Epithelial cell of proximal tubule (primary cell): ENCODE results near the gene HOXD4. TPM values are rescaled to one million over a fixed set of nuclear protein-coding genes. Genes with fewer than 3 reads are reported as not detected.

ENCODE experiments used
- DNase-seq: peaks from one replicate; pipeline ENCODE4 v3.0.0-alpha.2; 2011; ENCODE audit warnings: low read depth
- H3K4me3 ChIP-seq: 2 replicates; pipeline ENCODE4 v1.5.1; 2011; ENCODE audit warnings: low read depth, mild to moderate bottlenecking, low read length
- CTCF ChIP-seq: conservative IDR thresholded peaks from 2 replicates; pipeline ENCODE4 v1.5.1; 2012; ENCODE audit warnings: low read depth, mild to moderate bottlenecking, low read length
- total RNA-seq: library from RNA; depleted of rRNA; stranded (reverse); fragments of >200 nt; gene quantifications from 2 replicates; pipeline ENCODE4 v1.2.3, GENCODE V29; 2015

The HOXD4 gene
- total RNA-seq, 1 donor from 2014 or later = 28.0 TPM

- TF ChIP-seq CTCF = no peak
- peak overlapping the region; percentile 66 for H3K4me3 ChIP-seq
- no peak for DNase-seq
Observed at GRCh38 chr2:176157499-176158185, 6.3 kb downstream of the HOXD4 start.

- peak overlapping the region; percentile 66 for H3K4me3 ChIP-seq
- no peak for DNase-seq
- no peak for TF ChIP-seq CTCF
Observed at GRCh38 chr2:176158186-176158591, 6.8 kb downstream of the HOXD4 start.

GRCh38 chr2:176158855-176159662 lies 7.7 kb downstream of the HOXD4 start:
- H3K4me3 ChIP-seq = peak overlapping the region; percentile 40
- TF ChIP-seq CTCF = no peak
- no peak for DNase-seq

DNA sequence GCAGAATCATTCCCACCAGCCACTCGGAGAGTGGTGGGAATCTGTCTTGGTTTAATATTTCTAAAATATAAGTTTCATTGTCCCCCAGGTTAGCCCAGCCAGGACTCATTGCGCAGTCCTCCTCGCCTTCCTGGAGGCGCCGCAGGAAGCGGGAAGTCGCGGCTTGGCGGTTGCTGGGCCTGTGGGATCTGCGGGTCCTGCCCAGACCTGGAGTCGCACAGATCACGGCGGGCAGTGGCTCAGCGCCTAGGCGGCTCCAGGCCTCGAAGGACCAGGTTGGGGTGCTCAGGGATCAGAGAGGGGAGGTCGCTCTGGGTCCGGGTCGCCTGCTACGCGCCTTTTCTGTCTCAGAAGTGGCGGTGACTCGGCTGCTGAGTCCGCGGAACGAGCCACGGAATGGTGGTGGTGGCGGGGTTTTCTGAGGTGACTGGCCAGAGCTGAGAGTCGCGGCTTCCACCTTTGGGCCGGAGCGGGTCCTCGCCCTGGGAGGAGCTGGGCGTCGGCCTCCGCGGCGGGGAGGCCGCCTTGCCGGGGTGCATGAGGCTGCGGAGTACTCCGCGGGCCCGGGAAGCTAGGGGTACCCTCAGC lies 8.4 kb downstream of the HOXD4 start:
- DNase-seq = no peak
- H3K4me3 ChIP-seq = peak overlapping the region; percentile 40
- no peak for TF ChIP-seq CTCF

DNA sequence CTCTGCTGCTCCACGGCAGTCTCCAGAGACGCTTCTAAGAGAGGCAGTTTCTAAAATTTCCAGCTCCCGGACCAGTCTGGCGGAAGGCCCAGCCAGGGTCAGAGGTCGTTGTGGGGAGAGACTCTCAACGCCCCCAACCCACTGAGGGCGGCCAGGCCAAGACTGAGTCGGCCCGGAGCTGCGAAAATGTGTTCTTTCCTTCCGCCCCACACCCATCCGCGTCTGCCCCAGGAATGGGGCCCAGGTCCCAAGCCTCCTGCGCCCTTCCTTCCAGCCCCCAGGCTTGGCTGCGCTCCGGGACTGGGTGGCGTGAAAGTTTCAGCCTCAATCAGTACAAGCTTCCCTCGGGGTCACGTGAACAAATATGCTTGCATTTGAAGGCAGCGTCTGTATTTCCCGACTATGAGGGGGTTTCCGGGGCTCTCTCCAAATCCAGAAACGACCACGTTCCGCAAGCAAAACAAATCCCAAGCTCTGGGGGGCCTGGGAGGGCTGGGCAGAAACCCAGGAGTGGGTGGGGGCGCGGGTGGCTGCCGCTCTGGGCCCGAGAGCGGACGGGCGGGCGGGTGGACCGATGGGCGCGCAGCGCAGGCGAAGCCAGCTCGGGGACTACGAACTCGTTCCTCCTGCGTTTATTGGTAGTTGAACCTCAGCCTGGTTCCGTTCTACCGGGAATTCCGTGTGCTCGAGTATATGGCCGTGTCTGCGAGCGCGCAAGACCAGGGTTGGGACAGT lies 9.1 kb downstream of the HOXD4 start:
- H3K4me3 ChIP-seq = peak overlapping the region; percentile 40
- DNase-seq = no peak
- TF ChIP-seq CTCF = no peak

GRCh38 chr2:176160986-176161824 lies 9.9 kb downstream of the HOXD4 start:
- no peak for DNase-seq
- no peak for TF ChIP-seq CTCF
- H3K4me3 ChIP-seq = peak overlapping the region; percentile 40
